ENCODE data around the gene AGAP3.
A peak's percentile ranks its signal among the peaks of the same experiment; 100 is the strongest.

AGAP3 gene

DNA sequence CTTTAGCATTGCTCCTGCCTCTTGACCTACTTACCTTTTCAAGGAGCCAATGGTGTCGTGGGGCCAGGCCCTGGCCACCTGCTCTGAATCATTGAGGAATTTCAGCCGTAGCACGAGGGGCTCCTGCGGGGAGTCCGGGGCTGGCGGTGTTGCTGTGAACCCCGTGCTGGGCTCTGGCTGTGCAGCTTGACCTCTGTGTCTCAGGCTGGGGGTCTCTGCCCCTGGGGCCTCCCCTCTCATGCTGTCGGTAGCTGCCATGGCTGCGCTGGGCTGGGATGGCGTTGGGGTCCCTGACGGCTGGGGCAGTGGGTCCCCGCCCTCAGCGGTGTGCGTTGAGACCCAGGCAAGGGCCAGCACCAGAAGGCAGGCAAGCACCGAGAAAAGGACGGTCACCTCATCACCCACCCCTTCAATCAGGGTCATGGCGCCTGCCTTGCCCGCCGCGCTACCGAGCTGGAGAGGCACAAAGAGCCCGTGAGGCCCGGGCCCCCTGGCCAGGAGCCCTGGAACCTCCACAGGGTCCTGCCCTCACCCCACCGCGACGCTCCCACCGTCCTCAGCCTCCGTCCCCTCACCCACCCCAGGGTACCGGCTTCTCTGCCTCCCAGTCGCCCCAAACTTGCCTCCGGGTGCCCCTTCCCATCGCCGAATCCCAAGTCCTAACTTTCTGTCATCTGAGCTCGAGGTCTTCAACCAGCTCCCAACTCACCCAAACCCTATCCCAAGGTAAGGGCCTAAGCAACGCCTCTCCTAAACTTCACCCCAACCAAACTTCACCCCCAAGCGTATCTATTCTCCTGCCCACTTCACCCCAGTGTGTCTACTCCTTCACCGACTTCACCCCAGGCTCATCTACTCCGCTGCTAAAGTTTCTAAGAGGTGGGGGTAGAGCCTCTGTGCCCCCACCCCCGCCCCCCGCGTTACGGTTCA is 3.9 kb upstream of the AGAP3 start:
- TF ChIP-seq, protein P1, sequence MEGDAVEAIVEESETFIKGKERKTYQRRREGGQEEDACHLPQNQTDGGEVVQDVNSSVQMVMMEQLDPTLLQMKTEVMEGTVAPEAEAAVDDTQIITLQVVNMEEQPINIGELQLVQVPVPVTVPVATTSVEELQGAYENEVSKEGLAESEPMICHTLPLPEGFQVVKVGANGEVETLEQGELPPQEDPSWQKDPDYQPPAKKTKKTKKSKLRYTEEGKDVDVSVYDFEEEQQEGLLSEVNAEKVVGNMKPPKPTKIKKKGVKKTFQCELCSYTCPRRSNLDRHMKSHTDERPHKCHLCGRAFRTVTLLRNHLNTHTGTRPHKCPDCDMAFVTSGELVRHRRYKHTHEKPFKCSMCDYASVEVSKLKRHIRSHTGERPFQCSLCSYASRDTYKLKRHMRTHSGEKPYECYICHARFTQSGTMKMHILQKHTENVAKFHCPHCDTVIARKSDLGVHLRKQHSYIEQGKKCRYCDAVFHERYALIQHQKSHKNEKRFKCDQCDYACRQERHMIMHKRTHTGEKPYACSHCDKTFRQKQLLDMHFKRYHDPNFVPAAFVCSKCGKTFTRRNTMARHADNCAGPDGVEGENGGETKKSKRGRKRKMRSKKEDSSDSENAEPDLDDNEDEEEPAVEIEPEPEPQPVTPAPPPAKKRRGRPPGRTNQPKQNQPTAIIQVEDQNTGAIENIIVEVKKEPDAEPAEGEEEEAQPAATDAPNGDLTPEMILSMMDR (conservative IDR thresholded peaks at IDR 0.05): no peak
- TF ChIP-seq ZFX (IDR thresholded peaks at IDR 0.05): no peak
- peak overlapping the region; percentile 98 for H3K27ac ChIP-seq

DNA sequence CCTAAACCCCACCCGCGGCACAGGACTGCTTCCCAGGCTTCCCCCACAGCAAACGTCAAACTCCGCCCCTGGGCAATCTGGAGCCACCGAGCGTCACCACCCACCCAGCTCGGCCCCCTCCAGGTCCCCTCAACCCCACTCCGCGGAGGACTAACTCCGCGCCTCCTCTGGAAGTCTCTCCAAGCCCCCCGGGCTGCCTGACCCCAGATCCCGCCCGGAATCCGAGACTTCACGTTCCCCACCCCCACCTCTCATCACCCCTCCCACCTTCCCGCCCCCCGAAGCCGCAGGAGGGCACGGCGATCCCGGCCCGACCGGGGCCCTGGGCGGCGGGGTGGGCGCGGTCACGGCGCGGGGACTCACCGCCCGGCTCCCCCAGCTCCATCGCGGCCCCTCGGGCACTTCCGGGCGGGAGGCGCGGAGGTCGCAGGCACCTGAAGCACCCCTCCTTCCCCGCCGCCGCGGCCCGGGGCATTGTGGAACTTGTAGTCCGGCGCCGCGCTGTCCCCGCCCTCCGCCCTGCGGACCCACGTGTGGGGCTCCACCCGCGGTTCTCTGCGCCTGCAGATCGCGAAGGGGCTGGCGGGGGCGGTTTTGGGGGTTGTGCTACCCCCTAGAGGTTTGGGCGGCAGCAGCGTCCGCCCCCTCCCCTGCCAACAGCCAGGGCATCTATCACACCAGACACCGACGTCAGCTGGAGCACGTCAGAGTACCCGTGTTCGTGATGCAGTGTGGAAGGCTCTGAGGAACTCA is 3.0 kb upstream of the AGAP3 start, which contains the start of gene TMUB1:
Gene TMUB1, minus strand, starts transcription at position 423 of the 753 bp plus-strand sequence. CDS start 930 bp downstream, outside the sequence.
- TF ChIP-seq, protein P1 (conservative IDR thresholded peaks at IDR 0.05): no peak
- no peak for TF ChIP-seq ZFX (IDR thresholded peaks at IDR 0.05)

DNA sequence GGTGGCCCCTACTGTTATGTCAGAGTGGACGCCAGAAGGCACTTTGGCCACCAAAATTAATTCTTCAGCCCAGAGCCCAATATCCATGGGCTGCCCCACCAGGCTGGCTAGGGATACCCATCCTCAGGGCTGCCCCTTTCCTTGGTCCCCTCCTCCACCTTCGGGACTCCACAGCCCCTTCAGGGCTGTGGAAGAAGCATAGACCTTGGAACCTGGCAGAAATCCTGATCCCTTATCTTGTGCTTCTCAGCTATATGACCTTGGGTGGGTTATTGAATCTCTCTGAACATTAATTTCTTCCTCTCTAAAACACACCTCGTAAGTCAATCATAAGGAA is 2.5 kb upstream of the AGAP3 start:
- H3K27ac ChIP-seq: peak overlapping the region; percentile 98
- TF ChIP-seq ZFX (IDR thresholded peaks at IDR 0.05): no peak
- TF ChIP-seq, protein P1 (conservative IDR thresholded peaks at IDR 0.05): no peak

More for the DNA sequence above, 3.0 kb upstream of the AGAP3 start, which contains the start of gene TMUB1:
- H3K27ac ChIP-seq: peak within 1 kb of the TSS; percentile 98

DNA sequence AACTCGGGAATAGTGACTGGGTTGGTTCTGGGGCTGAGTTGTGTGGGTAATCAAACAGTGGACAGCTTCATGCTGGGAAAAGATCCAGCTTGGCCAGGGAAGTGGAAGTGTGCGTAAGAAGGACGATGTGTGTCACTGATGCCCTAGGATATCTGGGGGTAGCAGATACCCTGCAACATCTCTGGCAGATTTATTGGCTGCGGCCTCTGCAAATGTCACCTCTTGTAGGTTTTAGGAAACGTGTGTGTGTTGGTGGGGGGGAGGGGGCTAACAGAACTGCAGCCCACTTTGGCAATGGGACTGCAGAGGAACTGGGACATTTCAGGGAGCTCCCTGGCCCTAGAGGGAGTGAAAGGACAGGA is 965 bp upstream of the AGAP3 start:
- no peak for TF ChIP-seq ZFX (IDR thresholded peaks at IDR 0.05)
- TF ChIP-seq, protein P1 (conservative IDR thresholded peaks at IDR 0.05): no peak
- H3K27ac ChIP-seq: peak overlapping the region; percentile 96

DNA sequence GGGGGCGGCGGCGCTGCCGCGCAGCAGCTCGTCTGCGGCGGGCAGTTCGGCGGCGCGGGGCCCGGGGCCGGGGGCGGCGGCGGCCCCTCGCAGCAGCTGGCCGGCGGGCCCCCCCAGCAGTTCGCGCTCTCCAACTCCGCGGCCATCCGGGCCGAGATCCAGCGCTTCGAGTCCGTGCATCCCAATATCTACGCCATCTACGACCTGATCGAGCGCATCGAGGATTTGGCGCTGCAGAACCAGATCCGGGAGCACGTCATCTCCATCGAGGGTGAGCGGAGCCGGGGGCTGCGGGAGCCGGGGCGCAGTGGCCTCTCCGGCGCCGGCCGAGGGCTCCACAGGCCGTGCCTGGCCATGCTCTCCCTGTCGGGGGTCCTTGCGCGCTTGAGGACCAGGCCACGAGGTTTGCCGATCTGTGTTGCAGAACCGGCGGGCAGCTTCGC is 548 bp downstream of the AGAP3 start:
- H3K27ac ChIP-seq: peak overlapping the region; percentile 96
- TF ChIP-seq, protein P1 (conservative IDR thresholded peaks at IDR 0.05): no peak
- no peak for TF ChIP-seq ZFX (IDR thresholded peaks at IDR 0.05)

DNA sequence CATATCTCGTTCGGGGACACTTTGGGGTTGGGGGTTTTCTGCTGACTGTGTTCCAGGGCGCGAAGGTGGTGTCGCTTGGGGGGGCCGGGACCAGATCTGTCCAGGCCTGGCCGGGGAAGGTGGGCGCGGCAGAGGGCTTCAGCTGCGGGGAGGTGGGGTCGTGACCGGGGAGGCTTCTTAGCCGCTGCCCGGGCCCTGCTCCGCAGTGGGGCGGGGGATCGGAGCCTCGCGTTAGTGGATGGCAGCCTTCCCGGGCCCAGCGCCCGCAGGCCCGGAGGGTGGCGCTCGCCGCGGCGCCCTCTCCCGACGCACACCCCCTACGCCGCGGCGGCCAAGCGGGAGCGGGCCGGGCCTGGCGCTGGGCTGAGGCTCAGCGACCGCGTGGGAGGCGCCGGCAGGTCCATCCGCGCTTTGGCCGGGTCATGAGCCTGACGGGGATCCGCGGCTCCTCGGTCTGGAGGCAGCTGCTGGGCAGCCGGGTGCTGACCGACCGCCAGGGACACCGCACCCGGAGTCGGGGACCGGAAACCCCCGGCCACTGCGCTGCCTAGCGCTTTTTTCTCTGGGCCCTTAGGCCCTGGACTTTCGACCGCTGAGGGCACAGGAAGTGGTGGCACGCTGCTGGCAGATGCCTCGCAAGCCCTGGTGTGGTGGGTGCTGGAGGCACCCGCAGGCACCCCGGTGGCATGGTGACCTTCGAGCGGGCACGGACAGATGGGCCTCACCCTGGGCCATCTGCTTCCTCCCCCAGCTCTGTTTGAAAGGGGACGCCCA is 1.2 kb downstream of the AGAP3 start:
- H3K27ac ChIP-seq: peak overlapping the region; percentile 96
- TF ChIP-seq, protein P1 (conservative IDR thresholded peaks at IDR 0.05): peak; percentile 74
- TF ChIP-seq ZFX (IDR thresholded peaks at IDR 0.05): peak; percentile 95

Measured in C4-2B (cell line).